ENCODE results near the gene CADM1. TPM values are rescaled to one million over a fixed set of nuclear protein-coding genes. Genes with fewer than 3 reads are reported as not detected.

CADM1 gene
- total RNA-seq, 1 experiment from 2014 or later, result 534 TPM

GRCh38 chr11:115179636-115180035, 324.6 kb downstream of the CADM1 start:
- Histone ChIP-seq H3K9me3 (no peaks in the 10 kb centered on the region), H3K4me1 (no peaks in the 10 kb centered on the region; the same call in 1 of the 2 replicates), H3K27me3 (replicated peaks; ENCODE audit: control insufficient read depth, insufficient read depth, low read length) (no peaks in the 10 kb centered on the region), H3K36me3 (ENCODE audit: control insufficient read depth, insufficient read depth, low read length) (no peaks in the 10 kb centered on the region), H3K4me3 (ENCODE audit: low read depth, low read length) (no peak overlapping the region)
- DNase-seq, result no peak
- peaks cover 61% of the 10 kb centered on the region for H3K36me3 Mint-ChIP-seq (ENCODE audit: insufficient read depth, unreplicated experiment)
- TF ChIP-seq CTCF (IDR thresholded peaks at IDR 0.05; ENCODE audit: insufficient read depth in 1 of 2, low read depth in 1 of 2, low read length in 1 of 2, severe bottlenecking in 1 of 2, unreplicated experiment in 1 of 2), result no peak
- POLR2A ChIA-PET, result no interaction called here
- CTCF ChIA-PET, result no interaction called here
- no peak overlapping the region for H3K4me3 Mint-ChIP-seq (ENCODE audit: unreplicated experiment)
- H3K27ac Mint-ChIP-seq (ENCODE audit: unreplicated experiment), result no peak overlapping the region
- H3K4me1 Mint-ChIP-seq (ENCODE audit: low read depth, unreplicated experiment), result peaks cover 7% of the 10 kb centered on the region
- BruUV-seq (replicated peaks), result no TSS peak
- intact Hi-C loops (cut with micrococcal nuclease; ENCODE audit: unreplicated experiment), result no loop called here
- no peaks in the 10 kb centered on the region for H3K9me3 Mint-ChIP-seq (ENCODE audit: unreplicated experiment)
- no peaks in the 10 kb centered on the region for H3K27me3 Mint-ChIP-seq (ENCODE audit: insufficient read depth, unreplicated experiment)

DNA sequence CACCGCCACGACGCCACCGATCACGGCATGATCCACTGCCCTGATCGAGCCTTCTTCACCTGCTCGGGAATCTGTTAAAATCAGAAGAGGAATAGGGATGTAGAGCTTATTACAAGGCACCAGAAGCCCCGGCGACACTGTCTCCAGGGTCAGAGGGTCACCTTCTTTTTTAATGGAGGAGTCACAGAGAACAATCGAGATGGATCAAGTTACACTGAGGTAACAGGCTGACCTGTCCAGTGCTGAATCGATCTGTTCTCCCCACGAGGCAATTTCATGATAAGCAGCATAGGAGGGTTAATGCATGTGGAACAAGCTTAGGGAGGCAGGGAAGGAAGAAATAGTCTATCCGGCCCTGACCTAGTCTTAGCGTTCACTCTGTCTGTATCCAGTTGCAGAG, 325.5 kb downstream of the CADM1 start:
- TF ChIP-seq CTCF (IDR thresholded peaks at IDR 0.05; ENCODE audit: insufficient read depth in 1 of 2, low read depth in 1 of 2, low read length in 1 of 2, severe bottlenecking in 1 of 2, unreplicated experiment in 1 of 2), result no peak
- no peaks in the 10 kb centered on the region for H3K9me3 ChIP-seq
- no peaks in the 10 kb centered on the region; the same call in 1 of the 2 replicates for H3K4me1 ChIP-seq
- Mint-ChIP-seq H3K4me3 (ENCODE audit: unreplicated experiment) (no peak overlapping the region), H3K4me1 (ENCODE audit: low read depth, unreplicated experiment) (peaks cover 7% of the 10 kb centered on the region), H3K36me3 (ENCODE audit: insufficient read depth, unreplicated experiment) (peaks cover 52% of the 10 kb centered on the region), H3K9me3 (ENCODE audit: unreplicated experiment) (no peaks in the 10 kb centered on the region), H3K27me3 (ENCODE audit: insufficient read depth, unreplicated experiment) (no peaks in the 10 kb centered on the region), H3K27ac (ENCODE audit: unreplicated experiment) (no peak overlapping the region)
- CTCF ChIA-PET, result no interaction called here
- no TSS peak for BruUV-seq (replicated peaks)
- no peaks in the 10 kb centered on the region for H3K27me3 ChIP-seq (replicated peaks; ENCODE audit: control insufficient read depth, insufficient read depth, low read length)
- no peak overlapping the region for H3K4me3 ChIP-seq (ENCODE audit: low read depth, low read length)
- intact Hi-C loops (cut with micrococcal nuclease; ENCODE audit: unreplicated experiment), result no loop called here
- POLR2A ChIA-PET, result no interaction called here
- no peaks in the 10 kb centered on the region for H3K36me3 ChIP-seq (ENCODE audit: control insufficient read depth, insufficient read depth, low read length)
- DNase-seq, result no peak

DNA sequence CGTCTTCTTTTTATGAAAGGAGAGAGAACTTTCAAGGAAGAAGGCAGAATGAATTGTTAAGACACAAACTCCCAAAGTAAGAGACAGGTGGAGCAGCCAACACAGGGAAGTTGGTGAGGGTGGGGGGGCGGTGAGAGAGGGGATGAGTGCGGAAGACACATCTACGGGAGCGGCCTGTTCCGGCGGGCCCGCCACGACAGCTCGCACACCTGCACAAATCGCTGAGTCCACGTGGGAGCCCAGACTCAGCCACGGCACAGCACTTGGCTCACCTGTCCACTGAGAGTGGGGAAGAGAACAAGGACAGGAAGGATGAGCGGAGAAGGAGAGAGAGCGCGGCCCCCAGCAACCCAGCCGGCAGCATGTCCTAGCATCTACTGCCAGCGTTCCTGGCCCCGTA, 331.1 kb downstream of the CADM1 start:
- no TSS peak for BruUV-seq (replicated peaks)
- Histone ChIP-seq H3K9me3 (no peaks in the 10 kb centered on the region), H3K27me3 (replicated peaks; ENCODE audit: control insufficient read depth, insufficient read depth, low read length) (no peaks in the 10 kb centered on the region), H3K4me3 (ENCODE audit: low read depth, low read length) (no peak overlapping the region), H3K36me3 (ENCODE audit: control insufficient read depth, insufficient read depth, low read length) (no peaks in the 10 kb centered on the region), H3K4me1 (no peaks in the 10 kb centered on the region)
- ChIA-PET CTCF (interaction anchor here (0.6 to 0.7 kb wide), 3 partner anchors 16 to 113 kb away, joined by 4 to 5 read pairs (median 4); no protein-coding TSS in a partner anchor), POLR2A (no interaction called here)
- H3K4me3 Mint-ChIP-seq (ENCODE audit: unreplicated experiment), result no peak overlapping the region
- peaks cover 39% of the 10 kb centered on the region for H3K36me3 Mint-ChIP-seq (ENCODE audit: insufficient read depth, unreplicated experiment)
- no peak for DNase-seq
- no peaks in the 10 kb centered on the region for H3K27me3 Mint-ChIP-seq (ENCODE audit: insufficient read depth, unreplicated experiment)
- H3K27ac Mint-ChIP-seq (ENCODE audit: unreplicated experiment), result no peak overlapping the region
- TF ChIP-seq CTCF (IDR thresholded peaks at IDR 0.05; ENCODE audit: insufficient read depth in 1 of 2, low read depth in 1 of 2, low read length in 1 of 2, severe bottlenecking in 1 of 2, unreplicated experiment in 1 of 2), result no peak
- intact Hi-C loops (cut with micrococcal nuclease; ENCODE audit: unreplicated experiment), result no loop called here
- no peaks in the 10 kb centered on the region for H3K4me1 Mint-ChIP-seq (ENCODE audit: low read depth, unreplicated experiment)
- no peaks in the 10 kb centered on the region for H3K9me3 Mint-ChIP-seq (ENCODE audit: unreplicated experiment)

All from Caco-2 (cell line).